ENCODE measurements around the gene FOXD1. TPM values are rescaled to one million over a fixed set of nuclear protein-coding genes. Genes with fewer than 3 reads are reported as not detected.
"Not testable (repeated sequence)": the region's sequence is repeated elsewhere in the genome, so short reads cannot be mapped to it uniquely, and the experiment has no call there.

The FOXD1 gene
- total and polyA plus RNA-seq, 4 experiments from 2014 or later: 0.08 TPM; not detected in 3

DNA sequence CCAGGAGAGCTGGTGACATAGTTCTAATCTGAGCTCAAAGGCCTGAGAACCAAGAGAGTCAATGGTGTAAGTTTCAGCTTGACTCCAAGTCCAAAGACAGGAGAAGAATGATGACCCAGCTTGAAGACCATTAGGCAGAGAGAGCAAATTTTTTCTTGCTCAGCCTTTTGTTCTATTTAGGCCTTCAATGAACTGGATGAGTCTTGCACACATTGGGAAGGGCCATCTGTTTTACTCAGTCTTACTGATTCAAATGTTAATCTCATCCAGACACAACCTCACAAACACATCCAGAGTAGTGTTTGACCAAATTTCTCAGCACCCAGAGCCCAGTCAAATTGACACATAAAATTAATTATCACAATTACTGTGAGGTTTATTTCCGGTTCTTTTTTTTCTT, 42.6 kb upstream of the FOXD1 start:
- Mint-ChIP-seq H3K9me3 (no peaks in the 10 kb centered on the region), H3K27me3 (peaks cover 15 to 28% of the 10 kb centered on the region in 2 donors), H3K27ac (no peak overlapping the region), H3K4me1 (no peaks in the 10 kb centered on the region), H3K4me3 (no peak overlapping the region), H3K36me3 (no peaks in the 10 kb centered on the region)
- no peaks in the 10 kb centered on the region for H3K27me3 ChIP-seq (ENCODE audit: insufficient read depth, low read length)
- POLR2A ChIA-PET (ENCODE audit: partially characterized antibody): no interaction called here
- intact Hi-C loops (cut with micrococcal nuclease): no loop called here
- H3K27ac ChIP-seq (ENCODE audit: low read depth, low read length): no peak overlapping the region
- H3K4me3 ChIP-seq (ENCODE audit: low read length in 2 of 2): no peak overlapping the region
- no peak for DNase-seq
- H3K4me1 ChIP-seq (ENCODE audit: insufficient read depth, low read length): no peaks in the 10 kb centered on the region
- no peaks in the 10 kb centered on the region for H3K9me3 ChIP-seq (ENCODE audit: control insufficient read depth in 1 of 2, low read length in 2 of 2)
- CTCF ChIA-PET (ENCODE audit: partially characterized antibody): no interaction called here
- no peaks in the 10 kb centered on the region for H3K36me3 ChIP-seq (ENCODE audit: insufficient read depth, low read length)

DNA sequence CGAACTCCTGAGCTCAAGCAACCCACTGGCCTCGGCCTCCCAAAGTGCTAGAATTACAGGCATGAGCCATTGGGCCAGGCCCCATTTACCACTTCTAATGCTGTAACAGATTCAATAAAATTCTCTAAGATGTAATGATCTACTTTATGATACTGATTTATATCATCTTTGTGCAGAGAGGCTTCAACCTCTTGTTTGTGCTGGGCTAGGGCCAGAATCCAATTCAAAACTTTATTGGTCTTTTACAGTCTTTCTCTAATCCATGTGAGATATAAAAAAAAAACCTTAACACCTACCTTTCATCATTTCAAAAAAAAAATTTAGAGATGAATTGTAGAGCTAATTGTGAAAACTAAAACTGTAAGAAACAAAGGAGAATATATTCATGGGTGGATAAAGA, 41.5 kb upstream of the FOXD1 start:
- no peak overlapping the region for H3K4me3 ChIP-seq (ENCODE audit: low read length in 2 of 2)
- Mint-ChIP-seq H3K27ac (no peak overlapping the region), H3K4me3 (no peak overlapping the region), H3K36me3 (no peaks in the 10 kb centered on the region), H3K9me3 (no peaks in the 10 kb centered on the region), H3K4me1 (no peaks in the 10 kb centered on the region), H3K27me3 (peaks cover 16 to 28% of the 10 kb centered on the region in 2 donors)
- H3K27me3 ChIP-seq (ENCODE audit: insufficient read depth, low read length): no peaks in the 10 kb centered on the region
- intact Hi-C loops (cut with micrococcal nuclease): no loop called here
- DNase-seq: no peak
- H3K36me3 ChIP-seq (ENCODE audit: insufficient read depth, low read length): no peaks in the 10 kb centered on the region
- H3K4me1 ChIP-seq (ENCODE audit: insufficient read depth, low read length): no peaks in the 10 kb centered on the region
- H3K9me3 ChIP-seq (ENCODE audit: control insufficient read depth in 1 of 2, low read length in 2 of 2): no peaks in the 10 kb centered on the region
- ChIA-PET CTCF (ENCODE audit: partially characterized antibody) (no interaction called here), POLR2A (ENCODE audit: partially characterized antibody) (no interaction called here)
- no peak overlapping the region for H3K27ac ChIP-seq (ENCODE audit: low read depth, low read length)

DNA sequence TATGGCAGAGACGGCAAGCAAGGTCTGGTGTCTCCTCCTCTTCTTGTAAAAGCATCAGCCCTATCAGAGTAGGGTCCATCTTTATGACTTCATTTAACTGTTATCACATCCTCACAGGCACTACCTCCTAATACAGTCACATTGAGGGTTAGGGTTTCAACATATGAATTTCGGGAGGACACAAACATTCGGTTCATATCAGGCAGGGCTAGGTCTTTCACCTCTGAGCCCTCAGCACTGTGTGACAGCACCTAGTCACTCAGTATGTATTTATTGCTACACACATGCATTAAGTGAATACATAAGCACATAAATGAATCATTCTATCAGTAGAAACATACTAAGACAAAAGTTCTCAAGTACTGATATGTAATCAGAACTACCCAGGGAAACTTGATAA, 40.2 kb upstream of the FOXD1 start:
- Mint-ChIP-seq H3K36me3 (no peaks in the 10 kb centered on the region), H3K27me3 (peaks cover 11 to 24% of the 10 kb centered on the region in 2 donors), H3K4me1 (no peaks in the 10 kb centered on the region), H3K4me3 (no peak overlapping the region), H3K9me3 (no peaks in the 10 kb centered on the region), H3K27ac (no peak overlapping the region)
- no peaks in the 10 kb centered on the region for H3K36me3 ChIP-seq (ENCODE audit: insufficient read depth, low read length)
- no peak overlapping the region for H3K27ac ChIP-seq (ENCODE audit: low read depth, low read length)
- intact Hi-C loops (cut with micrococcal nuclease): no loop called here
- H3K9me3 ChIP-seq (ENCODE audit: control insufficient read depth in 1 of 2, low read length in 2 of 2): no peaks in the 10 kb centered on the region
- H3K4me3 ChIP-seq (ENCODE audit: low read length in 2 of 2): no peak overlapping the region
- CTCF ChIA-PET (ENCODE audit: partially characterized antibody): no interaction called here
- H3K27me3 ChIP-seq (ENCODE audit: insufficient read depth, low read length): no peaks in the 10 kb centered on the region
- no peaks in the 10 kb centered on the region for H3K4me1 ChIP-seq (ENCODE audit: insufficient read depth, low read length)
- DNase-seq: no peak
- POLR2A ChIA-PET (ENCODE audit: partially characterized antibody): no interaction called here

DNA sequence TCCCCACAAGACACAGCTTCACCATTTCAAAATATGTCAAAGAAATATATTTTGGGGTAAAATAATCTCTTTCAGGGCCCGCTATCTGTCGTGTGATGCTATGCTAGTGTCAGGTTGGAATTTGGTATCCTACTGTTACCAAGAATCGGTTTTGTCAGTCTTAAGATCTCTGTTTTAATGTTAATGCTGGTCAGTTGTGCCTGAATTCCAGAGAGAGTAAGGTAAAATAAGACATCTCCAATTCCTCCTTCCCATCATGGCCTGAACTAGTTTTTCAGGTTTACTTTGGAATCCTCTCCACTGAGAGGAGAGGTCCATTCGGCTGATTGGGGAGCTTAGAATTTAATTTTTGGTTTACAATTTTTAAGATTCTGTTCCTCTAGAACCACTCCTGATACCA, 39.2 kb upstream of the FOXD1 start:
- Mint-ChIP-seq H3K4me3 (no peak overlapping the region), H3K27ac (no peak overlapping the region), H3K27me3 (peaks cover 6 to 16% of the 10 kb centered on the region in 2 donors), H3K4me1 (no peaks in the 10 kb centered on the region), H3K36me3 (no peaks in the 10 kb centered on the region), H3K9me3 (no peaks in the 10 kb centered on the region)
- ChIA-PET POLR2A (ENCODE audit: partially characterized antibody) (no interaction called here), CTCF (ENCODE audit: partially characterized antibody) (no interaction called here)
- no peak overlapping the region for H3K27ac ChIP-seq (ENCODE audit: low read depth, low read length)
- H3K36me3 ChIP-seq (ENCODE audit: insufficient read depth, low read length): no peaks in the 10 kb centered on the region
- H3K27me3 ChIP-seq (ENCODE audit: insufficient read depth, low read length): no peaks in the 10 kb centered on the region
- no peak for DNase-seq
- no peak overlapping the region for H3K4me3 ChIP-seq (ENCODE audit: low read length in 2 of 2)
- no peaks in the 10 kb centered on the region for H3K9me3 ChIP-seq (ENCODE audit: control insufficient read depth in 1 of 2, low read length in 2 of 2)
- intact Hi-C loops (cut with micrococcal nuclease): no loop called here
- no peaks in the 10 kb centered on the region for H3K4me1 ChIP-seq (ENCODE audit: insufficient read depth, low read length)

DNA sequence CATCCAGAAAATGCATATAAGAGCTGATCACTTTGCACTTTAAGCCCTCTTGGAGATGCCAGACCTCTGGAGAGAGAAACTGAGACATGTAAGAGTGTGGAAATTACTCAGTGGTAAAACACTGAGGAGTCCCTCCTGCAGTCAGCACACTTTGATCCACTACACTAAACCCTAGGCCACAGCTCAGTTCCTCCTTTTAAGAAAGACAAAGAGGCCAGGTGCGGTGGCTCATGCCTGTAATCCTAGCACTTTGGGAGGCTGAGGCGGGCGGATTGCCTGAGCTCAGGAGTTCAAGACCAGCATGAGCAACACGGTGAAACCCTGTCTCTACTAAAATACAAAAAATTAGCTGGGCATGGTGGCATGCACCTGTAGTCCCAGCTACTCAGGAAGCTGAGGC, 38.7 kb upstream of the FOXD1 start:
- H3K9me3 Mint-ChIP-seq; H3K27ac Mint-ChIP-seq; H3K36me3 ChIP-seq (ENCODE audit: insufficient read depth, low read length); H3K27ac ChIP-seq (ENCODE audit: low read depth, low read length); CTCF ChIA-PET (ENCODE audit: partially characterized antibody); DNase-seq; H3K9me3 ChIP-seq (ENCODE audit: control insufficient read depth in 1 of 2, low read length in 2 of 2); H3K36me3 Mint-ChIP-seq; H3K4me3 ChIP-seq (ENCODE audit: low read length in 2 of 2); H3K4me1 ChIP-seq (ENCODE audit: insufficient read depth, low read length); H3K4me1 Mint-ChIP-seq; H3K4me3 Mint-ChIP-seq; H3K27me3 ChIP-seq (ENCODE audit: insufficient read depth, low read length); intact Hi-C loops (cut with micrococcal nuclease): not testable (repeated sequence)
- peaks cover 3 to 12% of the 10 kb centered on the region in 2 donors for H3K27me3 Mint-ChIP-seq
- POLR2A ChIA-PET (ENCODE audit: partially characterized antibody): interaction anchor here (0.6 to 0.7 kb wide), 2 partner anchors 11 to 96 kb away, joined by 3 read pairs; partner anchors contain the start of gene BTF3

DNA sequence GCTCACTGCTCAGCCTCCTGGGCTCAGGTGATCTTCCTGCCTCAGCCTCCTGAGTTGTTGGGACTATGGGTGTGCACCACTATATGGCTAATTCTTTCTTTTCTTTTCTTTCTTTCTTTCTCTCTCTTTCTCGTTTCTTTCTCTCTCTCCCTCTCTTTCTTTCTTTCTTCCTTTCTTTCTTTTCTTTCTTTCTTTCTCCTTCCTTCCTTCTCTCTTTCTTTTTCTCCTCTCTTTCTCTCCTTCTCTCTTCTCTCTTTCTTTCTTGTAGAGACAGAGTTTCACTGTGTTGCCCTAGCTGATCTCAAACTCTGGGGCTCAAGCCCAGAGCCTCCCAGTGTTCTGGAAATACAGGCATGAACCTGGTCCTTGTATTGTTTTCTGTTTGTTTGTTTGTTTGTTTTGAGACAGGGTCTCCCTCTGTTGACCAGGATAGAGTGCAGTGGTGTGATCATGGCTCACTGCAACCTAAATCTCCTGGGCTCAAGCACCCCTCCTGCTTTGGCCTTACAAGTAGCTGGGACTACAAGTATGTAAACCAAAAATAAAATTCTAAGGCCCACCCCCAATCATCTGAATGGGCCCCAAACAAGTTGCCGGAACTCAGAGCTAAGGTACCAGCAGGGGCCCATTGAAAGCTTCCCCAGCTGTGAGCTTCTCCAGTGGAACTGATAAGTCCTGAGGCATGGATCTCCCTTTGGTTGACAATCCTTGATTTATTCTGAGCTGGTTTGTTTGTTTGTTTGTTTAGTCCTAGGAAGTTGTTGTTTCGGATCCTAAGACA, 37.7 kb upstream of the FOXD1 start:
- POLR2A ChIA-PET (ENCODE audit: partially characterized antibody): interaction anchor here (0.7 kb wide), 1 partner anchor 12 kb away, joined by 3 read pairs; the partner anchor contains the start of gene BTF3
- Mint-ChIP-seq H3K36me3 (no peaks in the 10 kb centered on the region), H3K27ac (no peak overlapping the region), H3K27me3 (peaks cover 5 to 13% of the 10 kb centered on the region in 2 donors), H3K4me3 (no peak overlapping the region), H3K9me3 (no peaks in the 10 kb centered on the region), H3K4me1 (no peaks in the 10 kb centered on the region)
- DNase-seq: no peak
- Histone ChIP-seq H3K4me1 (ENCODE audit: insufficient read depth, low read length) (no peaks in the 10 kb centered on the region), H3K27ac (ENCODE audit: low read depth, low read length) (no peak overlapping the region), H3K27me3 (ENCODE audit: insufficient read depth, low read length) (no peaks in the 10 kb centered on the region), H3K9me3 (ENCODE audit: control insufficient read depth in 1 of 2, low read length in 2 of 2) (no peaks in the 10 kb centered on the region), H3K36me3 (ENCODE audit: insufficient read depth, low read length) (no peaks in the 10 kb centered on the region), H3K4me3 (ENCODE audit: low read length in 2 of 2) (no peak overlapping the region)
- CTCF ChIA-PET (ENCODE audit: partially characterized antibody): interaction anchor here (0.5 kb wide), 1 partner anchor 402 kb away, joined by 3 read pairs; no protein-coding TSS in a partner anchor
- intact Hi-C loops (cut with micrococcal nuclease): no loop called here

DNA sequence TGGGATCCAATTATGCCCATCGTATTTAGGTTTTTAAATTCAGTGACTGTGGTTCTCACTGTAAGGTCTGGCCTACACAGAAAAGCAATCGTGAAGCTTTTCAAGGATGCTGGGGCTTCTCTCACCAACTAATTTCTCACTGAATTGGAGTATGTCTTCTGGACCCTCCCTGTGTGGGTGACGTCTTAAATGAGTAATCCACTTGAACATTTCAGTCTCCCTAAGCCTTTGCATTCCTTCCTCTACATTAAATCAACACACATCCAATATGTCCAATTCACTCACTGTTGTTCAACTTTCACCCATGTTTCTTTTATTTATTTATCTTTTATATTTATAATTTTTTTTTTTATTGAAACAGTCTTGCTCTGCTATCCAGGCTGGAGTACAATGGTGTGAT, 37.1 kb upstream of the FOXD1 start:
- no peaks in the 10 kb centered on the region for H3K36me3 ChIP-seq (ENCODE audit: insufficient read depth, low read length)
- Mint-ChIP-seq H3K9me3 (no peaks in the 10 kb centered on the region), H3K27ac (no peak overlapping the region), H3K4me1 (no peaks in the 10 kb centered on the region), H3K4me3 (no peak overlapping the region), H3K27me3 (peaks cover 5 to 15% of the 10 kb centered on the region in 2 donors), H3K36me3 (no peaks in the 10 kb centered on the region)
- DNase-seq: no peak
- H3K27me3 ChIP-seq (ENCODE audit: insufficient read depth, low read length): no peaks in the 10 kb centered on the region
- ChIA-PET CTCF (ENCODE audit: partially characterized antibody) (no interaction called here), POLR2A (ENCODE audit: partially characterized antibody) (no interaction called here)
- H3K27ac ChIP-seq (ENCODE audit: low read depth, low read length): no peak overlapping the region
- H3K9me3 ChIP-seq (ENCODE audit: control insufficient read depth in 1 of 2, low read length in 2 of 2): no peaks in the 10 kb centered on the region
- intact Hi-C loops (cut with micrococcal nuclease): no loop called here
- H3K4me1 ChIP-seq (ENCODE audit: insufficient read depth, low read length): no peaks in the 10 kb centered on the region
- no peak overlapping the region for H3K4me3 ChIP-seq (ENCODE audit: low read length in 2 of 2)
